ENCODE data around the gene SDK1. TPM values are rescaled to one million over a fixed set of nuclear protein-coding genes. Genes with fewer than 3 reads are reported as not detected.

The SDK1 gene
- total and polyA plus RNA-seq, 4 donors = 10.4 to 11.6 (median 11.0) TPM

DNA sequence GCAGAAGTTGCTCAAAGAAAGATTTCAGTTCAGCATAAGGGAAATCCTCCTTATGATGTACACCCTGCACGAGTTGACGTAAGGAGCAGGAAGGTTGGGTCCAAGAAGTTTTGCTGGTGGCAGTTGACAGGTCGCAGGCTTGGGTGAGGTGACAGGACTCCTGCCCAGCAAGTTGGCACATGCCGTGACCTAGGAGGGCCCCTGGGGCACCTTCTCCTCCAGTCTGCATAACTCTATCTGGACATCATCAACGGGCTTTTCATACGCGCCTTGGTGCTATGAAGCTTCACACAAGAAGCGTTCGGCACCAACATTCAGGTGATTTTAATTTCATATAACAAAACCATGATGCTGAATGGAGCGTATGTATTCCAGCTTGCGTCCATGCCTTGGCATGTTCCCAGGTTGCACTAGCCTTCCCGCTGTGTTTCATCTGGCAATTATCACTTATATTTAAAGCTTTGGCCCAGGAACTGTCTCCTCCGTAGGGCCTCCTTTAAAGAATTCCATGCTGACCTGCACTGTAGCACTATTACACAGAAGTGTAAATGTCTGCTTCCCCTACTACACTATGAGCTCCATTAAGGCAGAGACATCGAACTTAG is 729.4 kb downstream of the SDK1 start:
- Histone ChIP-seq H3K4me1 (ENCODE audit: control insufficient read depth, insufficient read depth, low read length) (peaks cover 12% of the 10 kb centered on the region), H3K9me3 (ENCODE audit: control insufficient read depth, insufficient read depth, low read length) (no peaks in the 10 kb centered on the region), H3K4me3 (ENCODE audit: low read depth, low read length) (no peak overlapping the region), H3K36me3 (ENCODE audit: control insufficient read depth, insufficient read depth, low read length) (peaks cover 6% of the 10 kb centered on the region), H3K27me3 (ENCODE audit: control insufficient read depth, insufficient read depth, low read length) (no peaks in the 10 kb centered on the region), H3K27ac (ENCODE audit: low read depth, low read length) (no peak overlapping the region)
- DNase-seq (ENCODE audit: low read depth in 4 of 6, low spot score in 6 of 6) = peak in 1 of 6 donors; percentile 57
- WGBS (ENCODE audit: insufficient coverage) = 90% methylated on average over 13 of the region's 14 CpGs

DNA sequence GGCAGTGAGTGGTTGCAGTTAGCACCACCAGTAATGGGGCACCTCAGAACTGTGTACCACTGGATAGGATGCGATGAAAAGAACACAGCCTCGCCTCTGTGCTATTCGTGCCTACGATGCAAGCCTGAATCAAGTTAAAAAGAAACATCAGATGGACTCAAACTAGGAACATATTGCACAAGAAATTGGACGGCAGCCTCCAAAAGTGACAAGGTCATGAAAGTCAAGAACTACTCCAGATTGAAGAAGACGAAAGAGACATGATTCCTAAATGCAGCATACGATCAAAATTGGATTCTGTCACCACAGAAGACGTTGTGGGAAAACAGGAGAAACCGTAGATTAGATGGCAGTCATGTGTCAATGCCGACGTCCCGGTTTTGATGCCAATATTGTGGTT is 732.9 kb downstream of the SDK1 start:
- H3K9me3 ChIP-seq (ENCODE audit: control insufficient read depth, insufficient read depth, low read length) = no peaks in the 10 kb centered on the region
- no peak overlapping the region for H3K4me3 ChIP-seq (ENCODE audit: low read depth, low read length)
- 90% methylated on average over 12 of the region's 12 CpGs for WGBS (ENCODE audit: insufficient coverage)
- H3K36me3 ChIP-seq (ENCODE audit: control insufficient read depth, insufficient read depth, low read length) = no peaks in the 10 kb centered on the region
- H3K4me1 ChIP-seq (ENCODE audit: control insufficient read depth, insufficient read depth, low read length) = no peaks in the 10 kb centered on the region
- no peaks in the 10 kb centered on the region for H3K27me3 ChIP-seq (ENCODE audit: control insufficient read depth, insufficient read depth, low read length)
- peak in 1 of 6 donors; percentile 64 for DNase-seq (ENCODE audit: low read depth in 4 of 6, low spot score in 6 of 6)
- H3K27ac ChIP-seq (ENCODE audit: low read depth, low read length) = no peak overlapping the region

DNA sequence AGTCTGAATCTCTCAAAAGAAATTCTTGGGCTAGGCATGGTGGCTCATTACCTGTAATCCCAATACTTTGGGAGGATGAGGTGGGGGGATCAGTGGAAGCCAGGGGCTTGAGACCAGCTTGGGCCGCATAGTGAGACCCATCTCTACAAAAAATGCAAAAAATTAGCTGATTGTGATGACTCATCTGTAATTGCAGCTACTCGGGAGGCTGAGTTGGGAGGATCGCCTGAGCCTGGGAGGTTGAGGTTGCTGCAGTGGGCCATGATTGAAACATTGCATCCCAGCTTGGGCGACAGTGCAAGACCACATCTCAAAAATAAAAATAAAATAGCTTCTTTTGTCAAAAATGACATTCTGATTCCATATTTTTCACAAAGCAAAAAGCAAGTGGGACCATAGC is 736.3 kb downstream of the SDK1 start:
- Histone ChIP-seq H3K4me1 (ENCODE audit: control insufficient read depth, insufficient read depth, low read length) (no peaks in the 10 kb centered on the region), H3K36me3 (ENCODE audit: control insufficient read depth, insufficient read depth, low read length) (no peaks in the 10 kb centered on the region), H3K9me3 (ENCODE audit: control insufficient read depth, insufficient read depth, low read length) (no peaks in the 10 kb centered on the region), H3K4me3 (ENCODE audit: low read depth, low read length) (no peak overlapping the region), H3K27me3 (ENCODE audit: control insufficient read depth, insufficient read depth, low read length) (no peaks in the 10 kb centered on the region), H3K27ac (ENCODE audit: low read depth, low read length) (no peak overlapping the region)
- DNase-seq (ENCODE audit: low read depth in 4 of 6, low spot score in 6 of 6) = no peak
- WGBS (ENCODE audit: insufficient coverage) = 100% methylated on average over 2 of the region's 4 CpGs

DNA sequence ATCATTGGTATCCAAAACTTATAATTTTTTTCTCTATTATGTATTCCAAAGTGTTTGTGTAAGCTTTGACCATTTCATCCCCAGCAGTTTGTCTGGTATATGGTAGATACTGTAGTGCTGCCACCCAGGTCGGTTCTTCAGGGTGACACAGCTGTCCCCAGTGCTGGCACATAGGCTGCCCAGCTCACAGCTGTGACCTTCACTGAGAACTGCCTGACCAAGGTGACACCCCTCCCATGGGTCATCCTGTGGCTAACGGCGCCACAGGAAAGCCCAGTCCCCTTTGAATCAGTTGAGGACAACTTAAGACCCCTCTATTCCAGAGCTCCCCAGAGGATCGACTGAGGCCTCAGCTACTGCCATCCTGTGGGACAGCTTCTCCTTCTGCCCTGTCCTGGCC is 736.8 kb downstream of the SDK1 start:
- Histone ChIP-seq H3K9me3 (ENCODE audit: control insufficient read depth, insufficient read depth, low read length) (no peaks in the 10 kb centered on the region), H3K4me1 (ENCODE audit: control insufficient read depth, insufficient read depth, low read length) (no peaks in the 10 kb centered on the region), H3K27ac (ENCODE audit: low read depth, low read length) (no peak overlapping the region), H3K27me3 (ENCODE audit: control insufficient read depth, insufficient read depth, low read length) (no peaks in the 10 kb centered on the region), H3K36me3 (ENCODE audit: control insufficient read depth, insufficient read depth, low read length) (no peaks in the 10 kb centered on the region), H3K4me3 (ENCODE audit: low read depth, low read length) (no peak overlapping the region)
- DNase-seq (ENCODE audit: low read depth in 4 of 6, low spot score in 6 of 6) = no peak
- WGBS (ENCODE audit: insufficient coverage) = 95% methylated on average over 4 of the region's 4 CpGs

DNA sequence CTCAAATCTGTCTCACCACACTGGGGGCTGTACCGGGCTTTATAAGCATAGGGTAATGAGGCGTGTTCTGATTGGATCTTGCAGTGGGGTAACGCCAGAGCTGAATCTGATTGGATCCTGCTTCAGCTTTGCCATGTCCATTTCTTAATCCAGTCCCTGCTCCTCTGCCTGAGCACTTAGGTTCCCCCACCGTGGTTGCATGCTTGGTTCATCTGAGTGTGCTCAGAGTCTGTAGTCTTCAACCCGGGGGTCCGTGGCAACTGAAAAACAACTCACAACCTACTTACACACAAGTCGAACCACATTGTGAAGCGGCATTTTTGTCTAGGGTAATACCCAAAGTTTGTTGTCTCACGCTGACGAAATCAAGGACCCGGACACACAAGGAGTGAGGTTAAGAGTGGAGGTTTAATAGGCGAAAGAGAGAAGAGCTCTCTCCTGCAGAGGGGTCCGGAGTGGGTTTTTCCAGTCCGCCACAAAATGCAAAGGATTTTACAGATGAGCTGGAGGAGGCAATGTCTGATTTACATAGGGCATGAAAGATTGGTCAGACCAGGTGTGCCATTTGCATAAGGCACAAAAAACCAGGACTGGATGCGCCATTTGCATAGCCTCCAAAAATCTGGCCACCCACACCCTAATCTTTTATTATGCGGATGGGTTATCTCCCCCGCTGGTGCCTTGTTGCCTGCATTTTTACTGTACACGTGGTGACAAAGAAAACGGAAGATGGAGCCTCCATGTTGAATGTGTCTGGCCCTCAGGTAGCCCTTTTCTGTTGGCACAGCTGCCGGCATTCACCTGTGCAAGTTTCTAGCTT is 739.3 kb downstream of the SDK1 start:
- H3K27me3 ChIP-seq (ENCODE audit: control insufficient read depth, insufficient read depth, low read length) = no peaks in the 10 kb centered on the region
- H3K9me3 ChIP-seq (ENCODE audit: control insufficient read depth, insufficient read depth, low read length) = no peaks in the 10 kb centered on the region
- 89% methylated on average over 15 of the region's 20 CpGs for WGBS (ENCODE audit: insufficient coverage)
- no peaks in the 10 kb centered on the region for H3K36me3 ChIP-seq (ENCODE audit: control insufficient read depth, insufficient read depth, low read length)
- DNase-seq (ENCODE audit: low read depth in 4 of 6, low spot score in 6 of 6) = peak in 1 of 6 donors; percentile 24
- no peak overlapping the region for H3K27ac ChIP-seq (ENCODE audit: low read depth, low read length)
- H3K4me1 ChIP-seq (ENCODE audit: control insufficient read depth, insufficient read depth, low read length) = no peaks in the 10 kb centered on the region
- H3K4me3 ChIP-seq (ENCODE audit: low read depth, low read length) = no peak overlapping the region

DNA sequence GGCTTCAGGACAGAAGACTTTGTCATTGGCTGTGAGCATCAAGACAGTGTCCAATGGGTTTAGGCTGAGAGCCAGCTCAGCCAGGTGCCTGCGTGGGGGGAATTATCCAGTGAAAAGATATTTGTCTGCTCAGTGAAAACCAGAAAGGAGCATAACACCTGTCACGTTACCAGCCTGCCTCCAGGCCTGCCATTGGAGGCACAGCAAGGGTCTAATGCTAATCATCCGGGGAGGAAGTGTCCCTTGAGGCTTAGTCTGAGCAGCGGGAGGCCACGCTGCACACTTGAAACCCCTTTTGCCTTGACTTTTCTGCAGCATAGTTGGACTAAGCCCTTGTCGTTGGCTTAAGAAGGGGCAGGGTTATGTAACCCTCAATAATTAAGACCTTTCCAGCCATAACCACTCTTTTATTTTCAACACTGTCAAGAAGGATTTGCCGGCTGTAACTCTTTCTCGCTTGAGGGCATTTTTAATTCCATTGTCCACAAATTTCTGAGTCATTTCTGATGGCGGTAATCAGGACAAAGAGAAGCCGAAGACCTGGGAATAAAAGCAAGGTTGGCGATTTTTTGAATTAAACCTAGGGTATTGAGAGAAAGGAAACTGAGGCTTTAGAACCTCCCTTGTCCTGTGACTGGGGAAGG is 741.5 kb downstream of the SDK1 start:
- 60% methylated on average over 9 of the region's 11 CpGs for WGBS (ENCODE audit: insufficient coverage)
- H3K9me3 ChIP-seq (ENCODE audit: control insufficient read depth, insufficient read depth, low read length) = no peaks in the 10 kb centered on the region

DNA sequence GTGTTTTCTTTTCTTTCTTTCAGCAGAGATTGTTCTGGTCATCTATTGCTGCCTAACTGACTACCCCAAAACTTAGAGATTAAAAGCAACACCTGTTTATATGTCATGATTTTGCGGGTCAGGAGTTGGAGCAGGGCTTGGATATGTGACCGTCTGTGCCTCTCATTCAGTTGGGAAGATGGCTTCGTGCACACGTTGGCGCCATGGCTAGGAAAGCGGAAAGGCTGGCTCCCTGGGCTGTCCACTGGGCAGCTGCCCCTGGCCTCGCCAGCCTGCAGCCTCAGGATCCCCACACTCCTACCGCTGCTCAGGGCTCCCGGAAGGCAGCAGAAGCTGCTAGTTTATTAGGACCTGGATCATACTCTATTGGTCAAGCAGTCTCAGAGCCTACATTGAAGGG is 742.9 kb downstream of the SDK1 start:
- no peak overlapping the region for H3K4me3 ChIP-seq (ENCODE audit: low read depth, low read length)
- H3K27ac ChIP-seq (ENCODE audit: low read depth, low read length) = no peak overlapping the region
- WGBS (ENCODE audit: insufficient coverage) = 96% methylated on average over 8 of the region's 9 CpGs
- H3K4me1 ChIP-seq (ENCODE audit: control insufficient read depth, insufficient read depth, low read length) = peaks cover 3% of the 10 kb centered on the region
- peaks cover 3% of the 10 kb centered on the region for H3K36me3 ChIP-seq (ENCODE audit: control insufficient read depth, insufficient read depth, low read length)
- H3K9me3 ChIP-seq (ENCODE audit: control insufficient read depth, insufficient read depth, low read length) = no peaks in the 10 kb centered on the region
- DNase-seq (ENCODE audit: low read depth in 4 of 6, low spot score in 6 of 6) = no peak
- H3K27me3 ChIP-seq (ENCODE audit: control insufficient read depth, insufficient read depth, low read length) = no peaks in the 10 kb centered on the region

More for the DNA sequence above, 741.5 kb downstream of the SDK1 start:
- peak in 1 of 6 donors; percentile 21 for DNase-seq (ENCODE audit: low read depth in 4 of 6, low spot score in 6 of 6)
- no peak overlapping the region for H3K27ac ChIP-seq (ENCODE audit: low read depth, low read length)
- H3K36me3 ChIP-seq (ENCODE audit: control insufficient read depth, insufficient read depth, low read length) = no peaks in the 10 kb centered on the region
- no peaks in the 10 kb centered on the region for H3K4me1 ChIP-seq (ENCODE audit: control insufficient read depth, insufficient read depth, low read length)
- H3K4me3 ChIP-seq (ENCODE audit: low read depth, low read length) = no peak overlapping the region
- H3K27me3 ChIP-seq (ENCODE audit: control insufficient read depth, insufficient read depth, low read length) = no peaks in the 10 kb centered on the region

DNA sequence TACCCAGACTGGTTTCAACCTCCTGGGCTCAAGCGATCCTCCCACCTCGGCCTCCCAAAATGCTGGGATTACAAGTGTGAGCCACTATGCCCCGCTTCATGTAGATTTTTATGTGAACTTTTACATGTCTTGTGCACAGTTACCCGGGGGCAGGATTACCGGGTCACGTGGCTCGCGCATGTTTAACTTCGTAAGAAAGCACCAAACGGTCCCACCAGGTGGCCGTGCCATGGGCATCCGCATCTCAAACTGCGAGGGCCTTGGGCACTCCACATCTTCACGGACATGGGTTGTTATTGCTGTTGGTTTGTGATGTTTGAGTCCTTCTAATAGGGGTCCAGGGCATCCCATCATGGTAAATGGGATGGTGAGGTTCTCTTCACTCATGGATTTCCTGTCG is 744.4 kb downstream of the SDK1 start:
- Histone ChIP-seq H3K36me3 (ENCODE audit: control insufficient read depth, insufficient read depth, low read length) (peaks cover 3% of the 10 kb centered on the region), H3K4me1 (ENCODE audit: control insufficient read depth, insufficient read depth, low read length) (peaks cover 3% of the 10 kb centered on the region), H3K4me3 (ENCODE audit: low read depth, low read length) (no peak overlapping the region), H3K27ac (ENCODE audit: low read depth, low read length) (no peak overlapping the region), H3K27me3 (ENCODE audit: control insufficient read depth, insufficient read depth, low read length) (no peaks in the 10 kb centered on the region), H3K9me3 (ENCODE audit: control insufficient read depth, insufficient read depth, low read length) (no peaks in the 10 kb centered on the region)
- no peak for DNase-seq (ENCODE audit: low read depth in 4 of 6, low spot score in 6 of 6)
- 100% methylated on average over 11 of the region's 15 CpGs for WGBS (ENCODE audit: insufficient coverage)

DNA sequence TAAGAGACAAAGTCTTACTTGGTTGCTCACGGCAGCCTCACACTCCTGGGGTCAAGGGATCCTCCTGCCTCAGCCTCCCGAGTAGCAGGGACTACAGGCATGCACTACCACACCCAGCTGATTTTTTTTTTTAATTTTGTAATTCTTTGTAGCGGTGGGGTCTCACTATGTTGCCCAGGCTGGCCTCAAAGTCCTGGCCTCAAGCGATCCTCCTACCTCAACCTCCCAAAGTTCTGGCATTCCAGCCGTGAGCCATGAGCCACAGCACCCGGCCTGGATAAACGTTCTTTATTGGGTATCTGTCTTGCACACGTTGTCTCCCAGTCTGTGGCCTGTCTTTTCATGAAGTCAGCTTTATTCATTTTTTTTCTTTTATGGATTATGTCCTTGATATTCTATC is 744.9 kb downstream of the SDK1 start:
- no peak overlapping the region for H3K4me3 ChIP-seq (ENCODE audit: low read depth, low read length)
- H3K4me1 ChIP-seq (ENCODE audit: control insufficient read depth, insufficient read depth, low read length) = peaks cover 3% of the 10 kb centered on the region
- H3K9me3 ChIP-seq (ENCODE audit: control insufficient read depth, insufficient read depth, low read length) = no peaks in the 10 kb centered on the region
- H3K27me3 ChIP-seq (ENCODE audit: control insufficient read depth, insufficient read depth, low read length) = no peaks in the 10 kb centered on the region
- no peak for DNase-seq (ENCODE audit: low read depth in 4 of 6, low spot score in 6 of 6)
- no peak overlapping the region for H3K27ac ChIP-seq (ENCODE audit: low read depth, low read length)
- no CpG with 5 or more reads among the region's 8 CpGs for WGBS (ENCODE audit: insufficient coverage)
- peaks cover 3% of the 10 kb centered on the region for H3K36me3 ChIP-seq (ENCODE audit: control insufficient read depth, insufficient read depth, low read length)

All from spinal cord (tissue), 10 donors.